GM23248 (cell line): ENCODE data around the gene ATAT1. TPM values are rescaled to one million over a fixed set of nuclear protein-coding genes. Genes with fewer than 3 reads are reported as not detected.
A peak's percentile ranks its signal among the peaks of the same experiment; 100 is the strongest.

Experiments
- DNase-seq: peaks from one replicate; pipeline ENCODE4 v3.0.0-alpha.2; 2015
- H2AFZ ChIP-seq: fragments of 200-600 bp; sonication (generic); 2 replicates; pipeline ENCODE4 v1.6.1; 2016; ENCODE audit warnings: antibody characterized with exemption
- H3F3A ChIP-seq: fragments of 200-600 bp; sonication (generic); 2 replicates; pipeline ENCODE4 v1.6.1; 2016; ENCODE audit warnings: mild to moderate bottlenecking, antibody characterized with exemption, mixed run types; ENCODE audit not compliant: insufficient read depth
- H3K27ac ChIP-seq: fragments of 200-600 bp; sonication (generic); 2 replicates; pipeline ENCODE4 v1.5.1; 2016; ENCODE audit warnings: mild to moderate bottlenecking
- H3K27me3 ChIP-seq: fragments of 200-600 bp; sonication (generic); replicated peaks from 2 replicates; pipeline ENCODE4 v1.6.1; 2016; ENCODE audit warnings: mild to moderate bottlenecking; ENCODE audit not compliant: insufficient read depth
- H3K36me3 ChIP-seq: fragments of 200-600 bp; sonication (generic); 2 replicates; pipeline ENCODE4 v1.6.1; 2016; ENCODE audit warnings: low read depth, mild to moderate bottlenecking
- H3K4me1 ChIP-seq: fragments of 200-600 bp; sonication (generic); 2 replicates; pipeline ENCODE4 v1.6.1; 2016; ENCODE audit warnings: mild to moderate bottlenecking; ENCODE audit not compliant: insufficient read depth
- H3K4me2 ChIP-seq: fragments of 200-600 bp; sonication (generic); one replicate; pipeline ENCODE4 v1.6.1; 2016; ENCODE audit warnings: mild to moderate bottlenecking; ENCODE audit not compliant: unreplicated experiment
- H3K4me3 ChIP-seq: fragments of 200-600 bp; sonication (generic); 2 replicates; pipeline ENCODE4 v1.5.1; 2016; ENCODE audit warnings: mild to moderate bottlenecking
- H3K79me2 ChIP-seq: fragments of 200-600 bp; sonication (generic); 2 replicates; pipeline ENCODE4 v1.6.1; 2016; ENCODE audit warnings: mild to moderate bottlenecking; ENCODE audit not compliant: insufficient read depth
- H3K9ac ChIP-seq: fragments of 200-600 bp; sonication (generic); 2 replicates; pipeline ENCODE4 v1.6.1; 2016; ENCODE audit warnings: mild to moderate bottlenecking
- H3K9me2 ChIP-seq: fragments of 200-600 bp; sonication (generic); 2 replicates; pipeline ENCODE4 v1.6.1; 2016; ENCODE audit warnings: mixed run types, mild to moderate bottlenecking, moderate library complexity; ENCODE audit not compliant: insufficient read depth
- H3K9me3 ChIP-seq: fragments of 200-600 bp; sonication (generic); one replicate; pipeline ENCODE4 v1.6.1; 2017; ENCODE audit warnings: low read depth
- H4K20me1 ChIP-seq: fragments of 200-600 bp; sonication (generic); 2 replicates; pipeline ENCODE4 v1.6.0; 2016; ENCODE audit not compliant: insufficient read depth
- EZH2 ChIP-seq: fragments of 200-600 bp; sonication (generic); IDR thresholded peaks from 2 replicates; pipeline ENCODE4 v1.6.1; 2018; ENCODE audit warnings: antibody characterized with exemption, mild to moderate bottlenecking; ENCODE audit not compliant: insufficient read depth, poor library complexity, severe bottlenecking
- EZH2phosphoT487 ChIP-seq: fragments of 200-600 bp; sonication (generic); IDR thresholded peaks from 2 replicates; pipeline ENCODE4 v1.6.1; 2018; ENCODE audit warnings: antibody characterized with exemption, moderate library complexity, mild to moderate bottlenecking, low read depth; ENCODE audit not compliant: insufficient read depth
- WGBS, 2 experiments: methylation state at CpG; one replicate each; pipeline ENCODE4 v1.1.6; 2015 to 2017; ENCODE audit warnings: low lambda C conversion rate in 2 of 2, low coverage in 1 of 2; ENCODE audit errors: missing lambda C conversion rate in 2 of 2; 5-methylcytosine and 5-hydroxymethylcytosine counted together
- in situ Hi-C: fragments of 300-500 bp; cut with MboI; formaldehyde crosslinking; loops from 2 replicates; pipeline ENCODE4 v1.15.0; 2020
- polyA plus RNA-seq: library from polyadenylated mRNA; unstranded; fragments of >200 nt; fragmentation: Nextera tagmentation; extraction: Ambion mirVana; gene quantifications from 2 replicates; pipeline ENCODE4 v1.2.1, GENCODE V29; 2016
- total RNA-seq: library from RNA; depleted of rRNA; stranded (reverse); fragments of >200 nt; shearing (Covaris generic); gene quantifications from 2 replicates; pipeline ENCODE4 v1.2.3, GENCODE V29; 2014

The ATAT1 gene
- total and polyA plus RNA-seq, 2 experiments from 2014 or later = 2.3 to 12.6 TPM

- Histone ChIP-seq H3F3A (peaks cover 73% of the 10 kb centered on the region), H3K27ac (peak overlapping the region; percentile 98), H3K9me2 (no peaks in the 10 kb centered on the region), H3K4me2 (peak overlapping the region; percentile 95), H3K4me1 (peaks cover 32% of the 10 kb centered on the region), H3K27me3 (no peaks in the 10 kb centered on the region), H3K9me3 (no peaks in the 10 kb centered on the region), H3K36me3 (peaks cover 11% of the 10 kb centered on the region), H2AFZ (no peak overlapping the region), H3K79me2 (peaks cover 68% of the 10 kb centered on the region), H3K9ac (peak overlapping the region; percentile 100), H3K4me3 (peak overlapping the region; percentile 98), H4K20me1 (no peaks in the 10 kb centered on the region)
- no peak for TF ChIP-seq EZH2phosphoT487
- no peak for TF ChIP-seq EZH2
- no peak for DNase-seq
- in situ Hi-C loops = no loop called here
- 21% methylated on average over 8 of the region's 8 CpGs for WGBS, 2 experiments
Observed at GRCh38 chr6:30614044-30614842, 12.4 kb upstream of the ATAT1 start.

- peaks cover 73% of the 10 kb centered on the region for H3K79me2 ChIP-seq
Observed at GRCh38 chr6:30614843-30615218, 11.8 kb upstream of the ATAT1 start.

GRCh38 chr6:30615219-30615957 is 11.3 kb upstream of the ATAT1 start:
- in situ Hi-C loops = no loop called here

More at GRCh38 chr6:30614843-30615218, 11.8 kb upstream of the ATAT1 start:
- H3K9me3 ChIP-seq = no peaks in the 10 kb centered on the region
- H3K27ac ChIP-seq = peak overlapping the region; percentile 98
- no peaks in the 10 kb centered on the region for H4K20me1 ChIP-seq
- H3K4me3 ChIP-seq = peak overlapping the region; percentile 98
- H3F3A ChIP-seq = peaks cover 67% of the 10 kb centered on the region
- H2AFZ ChIP-seq = no peak overlapping the region
- peak overlapping the region; percentile 95 for H3K4me2 ChIP-seq
- peak; percentile 98 for DNase-seq
- WGBS, 2 experiments = 1 to 2% methylated on average over 6 of the region's 6 CpGs
- H3K27me3 ChIP-seq = no peaks in the 10 kb centered on the region
- H3K4me1 ChIP-seq = peaks cover 32% of the 10 kb centered on the region
- in situ Hi-C loops = no loop called here
- peaks cover 17% of the 10 kb centered on the region for H3K36me3 ChIP-seq
- H3K9me2 ChIP-seq = no peaks in the 10 kb centered on the region
- TF ChIP-seq EZH2phosphoT487 = no peak
- TF ChIP-seq EZH2 = no peak
- H3K9ac ChIP-seq = peak overlapping the region; percentile 100

GRCh38 chr6:30615958-30616810 is 10.5 kb upstream of the ATAT1 start:
- Histone ChIP-seq H4K20me1 (no peaks in the 10 kb centered on the region), H3K27me3 (no peaks in the 10 kb centered on the region), H3K9me3 (no peaks in the 10 kb centered on the region), H2AFZ (no peak overlapping the region), H3K9me2 (no peaks in the 10 kb centered on the region), H3K36me3 (peaks cover 23% of the 10 kb centered on the region), H3K79me2 (peaks cover 71% of the 10 kb centered on the region), H3F3A (peaks cover 54% of the 10 kb centered on the region), H3K4me2 (peak overlapping the region; percentile 95), H3K9ac (peak overlapping the region; percentile 100), H3K4me1 (peaks cover 32% of the 10 kb centered on the region), H3K27ac (peak overlapping the region; percentile 98), H3K4me3 (peak overlapping the region; percentile 98)
- 0% methylated on average over 10 of the region's 10 CpGs for WGBS, 2 experiments
- peak; percentile 62 for DNase-seq
- TF ChIP-seq EZH2phosphoT487 (no peak), EZH2 (no peak)
- in situ Hi-C loops = no loop called here

More at GRCh38 chr6:30615219-30615957, 11.3 kb upstream of the ATAT1 start:
- WGBS, 2 experiments = 1 to 2% methylated on average over 10 of the region's 10 CpGs
- Histone ChIP-seq H3K4me3 (peak overlapping the region; percentile 98), H4K20me1 (no peaks in the 10 kb centered on the region), H3K4me1 (peaks cover 32% of the 10 kb centered on the region), H3K36me3 (peaks cover 17% of the 10 kb centered on the region), H3K27me3 (no peaks in the 10 kb centered on the region), H3K4me2 (peak overlapping the region; percentile 95), H3K27ac (peak overlapping the region; percentile 98), H2AFZ (no peak overlapping the region), H3K9me3 (no peaks in the 10 kb centered on the region), H3K79me2 (peaks cover 71% of the 10 kb centered on the region), H3K9me2 (no peaks in the 10 kb centered on the region), H3F3A (peaks cover 62% of the 10 kb centered on the region), H3K9ac (peak overlapping the region; percentile 100)
- DNase-seq = peak; percentile 85
- TF ChIP-seq EZH2 (no peak), EZH2phosphoT487 (no peak)
